ENCODE measurements around the gene MBD5. TPM values are rescaled to one million over a fixed set of nuclear protein-coding genes. Genes with fewer than 3 reads are reported as not detected.
"Not testable (repeated sequence)": the region's sequence is repeated elsewhere in the genome, so short reads cannot be mapped to it uniquely, and the experiment has no call there.

Gene MBD5
- polyA plus RNA-seq, 1 of the 3 experiments (the other 2 are of a cell fraction), result 7.4 TPM

DNA sequence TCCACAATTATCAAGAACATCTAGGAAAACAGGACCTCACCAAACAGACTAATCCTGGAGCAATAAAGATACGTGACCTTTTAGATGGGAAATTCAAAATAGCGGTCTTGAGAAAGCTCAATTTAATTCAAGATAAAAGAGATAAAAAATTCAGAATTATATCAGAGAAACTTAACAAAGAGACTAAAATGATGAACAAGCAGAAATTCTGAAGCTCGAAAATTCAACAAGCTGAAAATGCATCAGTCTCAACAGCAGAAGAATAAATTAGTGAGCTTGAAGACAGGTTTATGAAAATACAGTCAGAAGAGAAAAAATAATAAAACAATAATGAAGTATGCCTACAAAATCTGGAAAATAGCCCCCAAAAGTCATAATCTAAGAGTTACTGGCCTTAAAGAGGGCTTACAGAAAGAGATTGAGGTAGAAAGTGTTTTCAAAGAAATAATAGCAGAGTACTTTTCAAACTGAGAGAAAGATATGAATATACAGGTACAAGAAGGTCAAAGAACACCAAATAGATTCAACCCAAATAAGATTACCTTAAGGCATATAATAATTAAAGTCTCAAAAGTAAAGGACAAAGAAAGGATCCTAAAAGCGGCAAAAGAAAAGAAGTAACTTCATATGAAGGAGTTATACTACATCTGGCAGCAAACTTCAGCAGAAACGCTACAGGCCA, 13.5 kb upstream of the MBD5 start:
- Histone ChIP-seq H3K27ac (ENCODE audit: low read depth in 2 of 2, low read length in 1 of 2) (no peak overlapping the region), H3K4me2 (no peak overlapping the region), H3F3A (replicated peaks; ENCODE audit: insufficient read depth) (no peaks in the 10 kb centered on the region), H3K9me2 (no peaks in the 10 kb centered on the region), H3K27me3 (ENCODE audit: insufficient read depth) (no peaks in the 10 kb centered on the region), H3K79me2 (ENCODE audit: insufficient read depth) (peaks cover 99% of the 10 kb centered on the region), H3K4me1 (ENCODE audit: control insufficient read depth in 1 of 2, insufficient read depth in 2 of 2, low read depth in 1 of 2, low read length in 1 of 2) (no peaks in the 10 kb centered on the region), H3K36me3 (replicated peaks in 1 of 2; ENCODE audit: control insufficient read depth in 1 of 2, insufficient read depth in 2 of 2, low read length in 1 of 2) (peaks cover 0 to 7% of the 10 kb centered on the region in 2 experiments), H3K9me3 (0 out of 2 replicates have a peak, but pooled peaks cover 7% of the 10 kb centered on the region), H3K9ac (no peak overlapping the region), H4K20me1 (ENCODE audit: insufficient read depth) (no peaks in the 10 kb centered on the region; the same call in 1 of the 2 replicates), H2AFZ (ENCODE audit: low read depth) (no peak overlapping the region), H3K4me3 (ENCODE audit: low read depth in 2 of 2, low read length in 1 of 2) (no peak overlapping the region)
- DNase-seq, result no peak
- TF ChIP-seq SIN3A (IDR thresholded peaks at IDR 0.05; ENCODE audit: borderline replicate concordance, low read depth, low read length) (no peak), TAF1 (IDR thresholded peaks at IDR 0.05; ENCODE audit: borderline replicate concordance, low read depth, low read length) (no peak), JUND (IDR thresholded peaks at IDR 0.05) (no peak), FOXM1 (IDR thresholded peaks at IDR 0.05; ENCODE audit: low read depth) (no peak), NFIC (IDR thresholded peaks at IDR 0.05; ENCODE audit: borderline replicate concordance) (no peak), MXI1 (IDR thresholded peaks at IDR 0.05; ENCODE audit: low read depth, low read length) (no peak), EP300 (IDR thresholded peaks at IDR 0.05; ENCODE audit: borderline replicate concordance in 1 of 2, low read depth in 1 of 2, low read length in 1 of 2) (no peak), GABPA (IDR thresholded peaks at IDR 0.05; ENCODE audit: low read depth) (no peak), POLR2AphosphoS5 (IDR thresholded peaks at IDR 0.05; ENCODE audit: low read depth, low read length) (no peak), YY1 (IDR thresholded peaks at IDR 0.05; ENCODE audit: low read depth) (no peak), RFX5 (IDR thresholded peaks at IDR 0.05; ENCODE audit: low read length) (no peak)
- TF ChIP-seq, protein P1, sequence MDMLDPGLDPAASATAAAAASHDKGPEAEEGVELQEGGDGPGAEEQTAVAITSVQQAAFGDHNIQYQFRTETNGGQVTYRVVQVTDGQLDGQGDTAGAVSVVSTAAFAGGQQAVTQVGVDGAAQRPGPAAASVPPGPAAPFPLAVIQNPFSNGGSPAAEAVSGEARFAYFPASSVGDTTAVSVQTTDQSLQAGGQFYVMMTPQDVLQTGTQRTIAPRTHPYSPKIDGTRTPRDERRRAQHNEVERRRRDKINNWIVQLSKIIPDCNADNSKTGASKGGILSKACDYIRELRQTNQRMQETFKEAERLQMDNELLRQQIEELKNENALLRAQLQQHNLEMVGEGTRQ (IDR thresholded peaks at IDR 0.05; ENCODE audit: borderline replicate concordance, low read depth, low read length), result no peak
- TF ChIP-seq, protein P2, sequence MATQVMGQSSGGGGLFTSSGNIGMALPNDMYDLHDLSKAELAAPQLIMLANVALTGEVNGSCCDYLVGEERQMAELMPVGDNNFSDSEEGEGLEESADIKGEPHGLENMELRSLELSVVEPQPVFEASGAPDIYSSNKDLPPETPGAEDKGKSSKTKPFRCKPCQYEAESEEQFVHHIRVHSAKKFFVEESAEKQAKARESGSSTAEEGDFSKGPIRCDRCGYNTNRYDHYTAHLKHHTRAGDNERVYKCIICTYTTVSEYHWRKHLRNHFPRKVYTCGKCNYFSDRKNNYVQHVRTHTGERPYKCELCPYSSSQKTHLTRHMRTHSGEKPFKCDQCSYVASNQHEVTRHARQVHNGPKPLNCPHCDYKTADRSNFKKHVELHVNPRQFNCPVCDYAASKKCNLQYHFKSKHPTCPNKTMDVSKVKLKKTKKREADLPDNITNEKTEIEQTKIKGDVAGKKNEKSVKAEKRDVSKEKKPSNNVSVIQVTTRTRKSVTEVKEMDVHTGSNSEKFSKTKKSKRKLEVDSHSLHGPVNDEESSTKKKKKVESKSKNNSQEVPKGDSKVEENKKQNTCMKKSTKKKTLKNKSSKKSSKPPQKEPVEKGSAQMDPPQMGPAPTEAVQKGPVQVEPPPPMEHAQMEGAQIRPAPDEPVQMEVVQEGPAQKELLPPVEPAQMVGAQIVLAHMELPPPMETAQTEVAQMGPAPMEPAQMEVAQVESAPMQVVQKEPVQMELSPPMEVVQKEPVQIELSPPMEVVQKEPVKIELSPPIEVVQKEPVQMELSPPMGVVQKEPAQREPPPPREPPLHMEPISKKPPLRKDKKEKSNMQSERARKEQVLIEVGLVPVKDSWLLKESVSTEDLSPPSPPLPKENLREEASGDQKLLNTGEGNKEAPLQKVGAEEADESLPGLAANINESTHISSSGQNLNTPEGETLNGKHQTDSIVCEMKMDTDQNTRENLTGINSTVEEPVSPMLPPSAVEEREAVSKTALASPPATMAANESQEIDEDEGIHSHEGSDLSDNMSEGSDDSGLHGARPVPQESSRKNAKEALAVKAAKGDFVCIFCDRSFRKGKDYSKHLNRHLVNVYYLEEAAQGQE (IDR thresholded peaks at IDR 0.05; ENCODE audit: low read depth, low read length), result no peak
- TF ChIP-seq, protein P3, sequence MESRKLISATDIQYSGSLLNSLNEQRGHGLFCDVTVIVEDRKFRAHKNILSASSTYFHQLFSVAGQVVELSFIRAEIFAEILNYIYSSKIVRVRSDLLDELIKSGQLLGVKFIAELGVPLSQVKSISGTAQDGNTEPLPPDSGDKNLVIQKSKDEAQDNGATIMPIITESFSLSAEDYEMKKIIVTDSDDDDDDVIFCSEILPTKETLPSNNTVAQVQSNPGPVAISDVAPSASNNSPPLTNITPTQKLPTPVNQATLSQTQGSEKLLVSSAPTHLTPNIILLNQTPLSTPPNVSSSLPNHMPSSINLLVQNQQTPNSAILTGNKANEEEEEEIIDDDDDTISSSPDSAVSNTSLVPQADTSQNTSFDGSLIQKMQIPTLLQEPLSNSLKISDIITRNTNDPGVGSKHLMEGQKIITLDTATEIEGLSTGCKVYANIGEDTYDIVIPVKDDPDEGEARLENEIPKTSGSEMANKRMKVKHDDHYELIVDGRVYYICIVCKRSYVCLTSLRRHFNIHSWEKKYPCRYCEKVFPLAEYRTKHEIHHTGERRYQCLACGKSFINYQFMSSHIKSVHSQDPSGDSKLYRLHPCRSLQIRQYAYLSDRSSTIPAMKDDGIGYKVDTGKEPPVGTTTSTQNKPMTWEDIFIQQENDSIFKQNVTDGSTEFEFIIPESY (IDR thresholded peaks at IDR 0.05; ENCODE audit: borderline replicate concordance, low read depth), result no peak
- 94% methylated on average over 5 of the region's 5 CpGs for WGBS (ENCODE audit: low lambda C conversion rate)
- CTCF ChIA-PET, result no interaction called here
- POLR2A ChIA-PET, result no interaction called here

DNA sequence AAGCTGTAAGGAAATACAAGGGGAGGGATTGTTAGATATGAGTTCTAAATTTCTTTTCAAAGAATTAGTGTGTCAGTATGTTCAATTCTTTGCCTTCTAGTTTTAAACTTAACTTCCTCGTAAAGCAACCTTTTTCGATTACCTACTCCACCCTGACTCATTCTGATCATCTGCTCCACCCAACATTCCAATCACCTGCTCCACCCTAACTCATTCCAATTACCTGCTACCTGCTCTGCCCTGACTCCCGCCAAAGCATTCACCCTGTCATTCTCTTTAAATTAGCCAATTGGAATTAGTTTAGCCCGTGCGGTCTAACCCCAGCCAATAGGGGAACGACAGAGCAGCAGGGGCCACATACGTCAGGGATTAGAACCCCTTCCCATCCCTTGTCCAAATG, 12.5 kb upstream of the MBD5 start:
- H3K9ac ChIP-seq; H3K4me1 ChIP-seq (ENCODE audit: control insufficient read depth in 1 of 2, insufficient read depth in 2 of 2, low read depth in 1 of 2, low read length in 1 of 2); H3K9me2 ChIP-seq; H3K27me3 ChIP-seq (ENCODE audit: insufficient read depth); H3K4me3 ChIP-seq (ENCODE audit: low read depth in 2 of 2, low read length in 1 of 2); DNase-seq; H2AFZ ChIP-seq (ENCODE audit: low read depth); H3K4me2 ChIP-seq; CTCF ChIA-PET; H3F3A ChIP-seq (replicated peaks; ENCODE audit: insufficient read depth); H3K9me3 ChIP-seq; H3K27ac ChIP-seq (ENCODE audit: low read depth in 2 of 2, low read length in 1 of 2); H4K20me1 ChIP-seq (ENCODE audit: insufficient read depth); H3K36me3 ChIP-seq (replicated peaks in 1 of 2; ENCODE audit: control insufficient read depth in 1 of 2, insufficient read depth in 2 of 2, low read length in 1 of 2); POLR2A ChIA-PET: not testable (repeated sequence)
- WGBS (ENCODE audit: low lambda C conversion rate), result 95% methylated on average over 7 of the region's 7 CpGs
- peaks cover 99% of the 10 kb centered on the region for H3K79me2 ChIP-seq (ENCODE audit: insufficient read depth)

Measured in SK-N-SH (cell line).